Astrocyte of the hippocampus (primary cell): Measurements from ENCODE around the gene OS9.

ENCODE experiments used
- DNase-seq: peaks from one replicate; pipeline ENCODE4 v3.0.0; 2011; ENCODE audit warnings: low read depth, low spot score

Gene OS9

DNA sequence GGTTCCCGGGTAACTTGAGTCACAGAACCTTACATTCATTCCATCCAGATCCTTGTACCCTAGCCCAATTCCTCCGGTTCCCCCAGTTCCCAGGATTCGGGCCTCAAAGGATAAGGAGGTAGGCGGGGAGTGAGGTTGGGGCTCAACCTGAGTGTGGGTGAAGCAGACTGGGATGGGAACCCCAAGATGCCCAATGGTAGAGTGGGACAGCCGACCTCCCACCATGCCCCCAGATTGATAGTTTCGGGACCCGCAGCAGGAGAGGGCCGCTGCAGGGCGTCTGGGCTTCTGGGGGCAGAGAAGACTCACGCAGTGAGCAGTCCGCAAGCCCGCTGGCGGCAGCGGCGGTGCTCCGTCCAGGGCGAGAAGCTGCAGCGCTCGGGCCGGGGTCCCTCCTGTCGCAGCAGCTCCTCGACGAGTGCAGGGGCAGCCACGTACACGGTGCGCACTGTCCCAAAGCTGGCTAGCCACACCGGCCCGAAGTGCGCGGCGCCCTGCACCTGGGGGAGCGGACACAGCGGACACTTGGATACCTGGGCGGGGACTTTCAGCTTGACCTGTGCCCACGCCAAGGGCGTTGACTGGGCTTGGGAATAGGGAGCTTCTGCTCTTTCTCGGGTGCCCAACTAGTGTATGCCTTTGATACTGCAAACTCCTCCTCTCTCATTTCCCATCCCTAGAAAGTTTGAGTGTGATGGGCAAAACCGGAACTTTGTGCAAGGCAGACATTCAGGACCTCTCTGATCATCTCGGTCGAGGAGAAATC, 71.9 kb downstream of the OS9 start:
- DNase-seq: peak; percentile 19

DNA sequence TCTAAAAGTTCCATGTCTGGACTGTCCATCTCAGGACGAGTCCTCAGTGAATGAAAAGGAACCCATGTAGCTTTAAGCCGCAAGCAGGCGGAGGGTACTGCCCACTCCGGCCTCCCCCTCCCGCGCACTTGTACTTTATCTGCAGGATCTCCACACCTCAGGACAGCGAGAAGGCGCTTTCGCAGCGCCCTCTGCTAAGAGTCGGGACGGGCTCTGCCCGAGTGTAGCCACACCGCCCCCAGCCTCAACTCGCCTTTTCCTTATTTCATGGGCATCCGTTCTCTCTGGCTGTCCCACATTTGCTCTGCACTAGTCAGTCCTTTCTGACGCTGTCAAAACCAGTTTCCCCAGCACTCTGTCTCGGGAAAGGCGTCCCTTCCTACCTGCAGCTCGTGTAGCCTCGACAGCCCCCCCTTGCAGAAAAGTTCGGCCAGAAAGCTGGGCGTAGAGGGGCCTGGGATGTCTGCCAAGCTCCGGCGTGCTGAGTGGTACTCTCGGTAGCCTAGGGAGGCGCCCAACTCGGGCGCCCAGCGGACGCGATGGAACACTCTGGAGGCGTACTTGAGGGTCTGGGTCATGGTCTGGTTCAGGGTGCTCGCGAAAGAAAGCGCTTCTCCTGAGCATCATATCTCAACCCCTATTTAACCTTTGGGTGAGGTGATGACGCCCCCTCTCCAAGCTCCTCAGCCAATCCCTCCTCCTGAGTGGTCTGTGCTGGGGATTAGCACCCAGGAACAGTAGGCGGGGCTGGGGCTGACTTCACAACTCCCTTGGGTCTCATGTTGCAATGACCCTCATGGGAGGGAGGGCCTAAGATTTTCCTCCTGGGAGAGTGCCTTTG, 72.8 kb downstream of the OS9 start, which contains the start of gene CYP27B1:
Gene CYP27B1, minus strand, starts transcription at position 615 of the 841 bp plus-strand sequence. Its CDS starts 37 bp downstream, at position 578.
- peak; percentile 41 for DNase-seq

DNA sequence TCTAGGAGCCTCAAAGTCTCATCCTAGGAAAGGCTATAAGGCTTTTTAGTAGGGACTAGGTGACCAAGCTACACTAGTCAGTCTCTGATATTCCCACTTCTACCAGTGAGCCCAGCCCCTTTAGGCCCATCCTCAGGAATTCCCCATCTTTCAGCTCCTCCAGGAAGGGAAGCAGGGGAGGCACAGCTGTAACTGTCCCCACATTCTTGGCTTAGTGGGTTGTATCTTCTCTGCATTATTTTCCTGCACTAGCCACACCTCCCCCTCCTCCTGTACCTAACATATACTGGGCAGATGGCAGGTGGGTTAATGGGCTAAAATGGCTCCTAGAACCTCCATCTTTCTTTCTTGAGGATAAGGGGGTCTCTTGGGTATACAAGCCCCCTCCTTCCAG, 73.4 kb downstream of the OS9 start:
- no peak for DNase-seq

DNA sequence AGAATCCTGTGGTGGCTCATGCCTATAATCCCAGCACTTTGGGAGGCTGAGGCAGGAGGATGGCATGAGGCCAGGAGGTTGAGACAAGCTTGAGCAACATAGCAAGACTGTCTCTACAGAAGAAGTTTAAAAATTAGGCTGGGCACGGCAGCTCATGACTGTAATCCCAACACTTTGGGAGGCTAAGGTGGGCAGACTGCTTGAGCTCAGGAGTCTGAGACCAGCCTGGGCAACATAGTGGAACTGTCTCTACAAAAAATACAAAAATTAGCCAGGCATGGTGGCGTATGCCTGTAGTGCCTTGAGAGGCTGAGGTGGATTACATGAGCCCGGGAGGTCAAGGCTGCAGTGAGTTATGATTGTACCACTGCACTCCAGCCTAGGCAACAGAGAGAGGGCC, 73.9 kb downstream of the OS9 start:
- no peak for DNase-seq

DNA sequence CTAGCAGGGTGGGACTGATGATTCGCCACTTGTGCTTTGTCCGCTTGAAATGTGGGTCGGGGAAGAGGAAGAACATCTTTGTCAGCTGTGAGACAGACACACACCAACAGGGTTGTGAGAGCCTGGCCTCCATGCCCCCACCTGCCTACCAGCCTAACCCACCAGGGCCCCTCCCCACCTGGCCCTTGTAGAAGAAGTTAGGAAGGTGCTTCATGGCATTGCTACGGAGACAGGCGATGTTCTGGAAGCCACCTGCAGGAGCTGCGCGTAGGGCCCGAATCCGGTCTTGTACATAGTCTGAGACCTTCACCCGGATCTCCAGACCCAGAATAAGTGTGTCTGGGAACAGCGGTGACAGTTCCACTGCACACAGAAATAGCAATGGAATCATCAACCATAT, 75.7 kb downstream of the OS9 start:
- no peak for DNase-seq

DNA sequence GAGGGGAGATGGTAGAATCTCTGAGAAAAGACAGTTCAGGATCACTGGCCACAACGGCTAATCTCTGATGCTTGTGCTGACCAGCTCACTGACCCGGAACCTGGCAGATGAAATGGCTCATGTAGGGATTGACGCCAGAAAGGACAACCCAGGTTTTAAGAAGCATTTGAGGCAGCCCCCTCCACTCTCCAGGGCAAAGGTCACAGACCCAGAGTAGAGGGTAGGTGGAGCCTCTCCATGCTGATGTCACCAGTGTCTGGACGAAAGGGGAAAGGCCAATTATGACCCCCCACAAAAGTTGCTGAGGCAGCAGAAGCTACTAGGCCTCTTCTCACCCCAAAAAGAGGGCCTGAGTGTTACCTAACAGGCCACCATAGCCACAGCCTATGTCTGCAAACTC, 76.8 kb downstream of the OS9 start:
- DNase-seq: no peak
